Panc1 (cell line): ENCODE measurements around the gene SYT1. TPM values are rescaled to one million over a fixed set of nuclear protein-coding genes. Genes with fewer than 3 reads are reported as not detected.

Experiments used
- ATAC-seq: fragments of 200-7000 bp; cut with Tn5 transposase; 2 replicates; pipeline ENCODE4 v1.9.1; 2020; ENCODE audit warnings: mild to moderate bottlenecking, moderate library complexity
- BruUV-seq: library from RNA; stranded (reverse); fragments of 400-500 nt; replicated peaks from 2 replicates; lab custom pipeline; 2021; lab: Mats Ljungman, UMichigan
- CTCF ChIA-PET: fragments of 300-600 bp; sonication (Branson Sonifier 250); formaldehyde crosslinking; loops from one replicate; lab custom pipeline; 2022; ENCODE audit warnings: antibody characterized with exemption; lab: Charles Lee
- POLR2A ChIA-PET: fragments of 300-600 bp; sonication (Branson Sonifier 250); formaldehyde crosslinking; loops from one replicate; lab custom pipeline; 2022; ENCODE audit warnings: antibody characterized with exemption; lab: Charles Lee
- DNase-seq: peaks from one replicate; pipeline ENCODE4 v3.0.0-alpha.2; 2010; ENCODE audit warnings: low read depth, low spot score
- H3K27ac ChIP-seq: 2 replicates; pipeline ENCODE4 v1.5.1; 2011; ENCODE audit warnings: mild to moderate bottlenecking, low read length, inconsistent platforms
- H3K27me3 ChIP-seq: fragments of 200-500 bp; sonication (Bioruptor generic); 2 replicates; pipeline ENCODE4 v1.6.0; 2014; ENCODE audit warnings: low read length, inconsistent platforms; ENCODE audit not compliant: control insufficient read depth, insufficient read depth
- H3K36me3 ChIP-seq: fragments of 200-500 bp; sonication (Bioruptor generic); 2 replicates; pipeline ENCODE4 v1.5.1; 2014; ENCODE audit warnings: inconsistent platforms, mild to moderate bottlenecking, low read length, moderate library complexity; ENCODE audit not compliant: control insufficient read depth, insufficient read depth
- H3K4me1 ChIP-seq: 2 replicates; pipeline ENCODE4 v1.5.1; 2011; ENCODE audit warnings: inconsistent platforms, mild to moderate bottlenecking, low read length, moderate library complexity; ENCODE audit not compliant: control insufficient read depth, insufficient read depth
- H3K4me3 ChIP-seq, 2 experiments: 2 replicates each; pipeline ENCODE4 v1.5.1; 2011 to 2012; ENCODE audit warnings: low read depth in 2 of 2, low read length in 2 of 2, mild to moderate bottlenecking in 2 of 2, inconsistent platforms in 1 of 2, moderate library complexity in 1 of 2
- H3K9me3 ChIP-seq: fragments of 200-500 bp; sonication (Bioruptor generic); 2 replicates; pipeline ENCODE4 v1.5.1; 2014; ENCODE audit warnings: low read depth, mild to moderate bottlenecking, inconsistent platforms, low read length, moderate library complexity; ENCODE audit not compliant: control insufficient read depth, insufficient read depth
- CTCF ChIP-seq: fragments of 450-650 bp; IDR thresholded peaks from 2 replicates; pipeline ENCODE4 v1.5.1; 2017; ENCODE audit warnings: mild to moderate bottlenecking
- POLR2AphosphoS5 ChIP-seq: IDR thresholded peaks from 2 replicates; pipeline ENCODE4 v1.6.1; 2012; ENCODE audit warnings: mild to moderate bottlenecking, low read depth, low read length, moderate library complexity
- REST ChIP-seq, 2 experiments: IDR thresholded peaks; 2 replicates each; pipeline ENCODE4 v1.6.1; 2011 to 2012; ENCODE audit warnings: low read depth in 2 of 2, control low read depth in 1 of 2, low read length in 1 of 2, mild to moderate bottlenecking in 1 of 2, moderate library complexity in 1 of 2; ENCODE audit not compliant: insufficient read depth in 1 of 2
- SIN3A ChIP-seq: IDR thresholded peaks from 2 replicates; pipeline ENCODE4 v1.6.1; 2012; ENCODE audit warnings: low read depth, mild to moderate bottlenecking, low read length, moderate library complexity, borderline replicate concordance; ENCODE audit not compliant: insufficient read depth
- TCF7L2 ChIP-seq: IDR thresholded peaks from 2 replicates; pipeline ENCODE4 v1.6.1; 2011; ENCODE audit warnings: mild to moderate bottlenecking, low read depth, low read length, inconsistent platforms
- in situ Hi-C: cut with HindIII; loops from 2 replicates; pipeline ENCODE4 v1.10.0; 2016; ENCODE audit warnings: low sequenced_read_pairs, low pct_unique_long_range_greater_than_20kb
- intact Hi-C: fragments of 100-400 bp; cut with micrococcal nuclease; formaldehyde crosslinking; loops from one replicate; pipeline ENCODE4 v1.10.0; 2022; ENCODE audit not compliant: unreplicated experiment
- total RNA-seq: library from RNA; stranded (reverse); gene quantifications from one replicate; pipeline ENCODE4 v1.2.1, GENCODE V29; 2021; ENCODE audit not compliant: unreplicated experiment

Gene SYT1
- total RNA-seq, 1 experiment from 2014 or later: 3.0 TPM

GRCh38 chr12:79360936-79361335, 496.4 kb downstream of the SYT1 start:
- intact Hi-C loops: no loop called here

GRCh38 chr12:79364197-79364596, 499.6 kb downstream of the SYT1 start:
- ChIA-PET POLR2A (interaction anchor here (0.7 kb wide), 1 partner anchor 897 kb away, joined by 4 read pairs; no protein-coding TSS in a partner anchor), CTCF (no interaction called here)
- DNase-seq (no peak), ATAC-seq (no peak)
- intact Hi-C loops: no loop called here
- H3K27me3 ChIP-seq: no peaks in the 10 kb centered on the region; the same call in 1 of the 2 replicates
- no peak overlapping the region for H3K27ac ChIP-seq
- in situ Hi-C loops: no loop called here
- H3K4me1 ChIP-seq: no peaks in the 10 kb centered on the region
- BruUV-seq: no TSS peak
- no peaks in the 10 kb centered on the region for H3K9me3 ChIP-seq
- no peaks in the 10 kb centered on the region for H3K36me3 ChIP-seq
- TF ChIP-seq REST (IDR thresholded peaks at IDR 0.05; ENCODE audit: insufficient read depth in 1 of 2, low read depth in 2 of 2, low read length in 1 of 2) (no peak), POLR2AphosphoS5 (no peak), CTCF (no peak), TCF7L2 (no peak), SIN3A (no peak)
- no peak overlapping the region for H3K4me3 ChIP-seq

More at GRCh38 chr12:79360936-79361335, 496.4 kb downstream of the SYT1 start:
- no peak for DNase-seq
- Histone ChIP-seq H3K27me3 (no peaks in the 10 kb centered on the region; the same call in 1 of the 2 replicates), H3K36me3 (no peaks in the 10 kb centered on the region), H3K27ac (no peak overlapping the region), H3K4me1 (no peaks in the 10 kb centered on the region), H3K4me3 (no peak overlapping the region), H3K9me3 (no peaks in the 10 kb centered on the region)
- ChIA-PET POLR2A (no interaction called here), CTCF (no interaction called here)
- no TSS peak for BruUV-seq
- in situ Hi-C loops: no loop called here
- no peak for TF ChIP-seq REST (IDR thresholded peaks at IDR 0.05; ENCODE audit: insufficient read depth in 1 of 2, low read depth in 2 of 2, low read length in 1 of 2)
- no peak for TF ChIP-seq SIN3A
- TF ChIP-seq POLR2AphosphoS5: no peak
- no peak for TF ChIP-seq CTCF
- no peak for TF ChIP-seq TCF7L2
- no peak for ATAC-seq
